Muscle layer of duodenum (tissue), 2 donors: ENCODE data around the gene HECTD3.
A peak's percentile ranks its signal among the peaks of the same experiment; 100 is the strongest.
"Not testable (repeated sequence)": the region's sequence is repeated elsewhere in the genome, so short reads cannot be mapped to it uniquely, and the experiment has no call there.

Source experiments
- H3K27ac ChIP-seq: one replicate; pipeline ENCODE4 v1.7.0; 2013; ENCODE audit warnings: mild to moderate bottlenecking, low read length
- H3K27me3 ChIP-seq: one replicate; pipeline ENCODE4 v1.7.0; 2013; ENCODE audit warnings: low read depth, mild to moderate bottlenecking, control low read depth, low read length
- H3K36me3 ChIP-seq, 2 donors: one replicate each; pipeline ENCODE4 v1.7.0; 2013; ENCODE audit warnings: low read length in 2 of 2, control low read depth in 1 of 2, mild to moderate bottlenecking in 1 of 2; ENCODE audit not compliant: insufficient read depth in 2 of 2, control insufficient read depth in 1 of 2
- H3K4me1 ChIP-seq, 2 donors: one replicate each; pipeline ENCODE4 v1.7.0; 2013; ENCODE audit warnings: low read length in 2 of 2, mild to moderate bottlenecking in 2 of 2, control low read depth in 1 of 2, moderate library complexity in 1 of 2; ENCODE audit not compliant: insufficient read depth in 2 of 2, control insufficient read depth in 1 of 2
- H3K4me3 ChIP-seq, 2 donors: one replicate each; pipeline ENCODE4 v1.7.0; 2013; ENCODE audit warnings: low read length in 2 of 2, low read depth in 1 of 2, mild to moderate bottlenecking in 1 of 2
- H3K9me3 ChIP-seq, 2 donors: one replicate each; pipeline ENCODE4 v1.7.0; 2013; ENCODE audit warnings: low read length in 2 of 2, control low read depth in 1 of 2, mild to moderate bottlenecking in 1 of 2; ENCODE audit not compliant: control insufficient read depth in 1 of 2
- donor health status: healthy.

Gene HECTD3

DNA sequence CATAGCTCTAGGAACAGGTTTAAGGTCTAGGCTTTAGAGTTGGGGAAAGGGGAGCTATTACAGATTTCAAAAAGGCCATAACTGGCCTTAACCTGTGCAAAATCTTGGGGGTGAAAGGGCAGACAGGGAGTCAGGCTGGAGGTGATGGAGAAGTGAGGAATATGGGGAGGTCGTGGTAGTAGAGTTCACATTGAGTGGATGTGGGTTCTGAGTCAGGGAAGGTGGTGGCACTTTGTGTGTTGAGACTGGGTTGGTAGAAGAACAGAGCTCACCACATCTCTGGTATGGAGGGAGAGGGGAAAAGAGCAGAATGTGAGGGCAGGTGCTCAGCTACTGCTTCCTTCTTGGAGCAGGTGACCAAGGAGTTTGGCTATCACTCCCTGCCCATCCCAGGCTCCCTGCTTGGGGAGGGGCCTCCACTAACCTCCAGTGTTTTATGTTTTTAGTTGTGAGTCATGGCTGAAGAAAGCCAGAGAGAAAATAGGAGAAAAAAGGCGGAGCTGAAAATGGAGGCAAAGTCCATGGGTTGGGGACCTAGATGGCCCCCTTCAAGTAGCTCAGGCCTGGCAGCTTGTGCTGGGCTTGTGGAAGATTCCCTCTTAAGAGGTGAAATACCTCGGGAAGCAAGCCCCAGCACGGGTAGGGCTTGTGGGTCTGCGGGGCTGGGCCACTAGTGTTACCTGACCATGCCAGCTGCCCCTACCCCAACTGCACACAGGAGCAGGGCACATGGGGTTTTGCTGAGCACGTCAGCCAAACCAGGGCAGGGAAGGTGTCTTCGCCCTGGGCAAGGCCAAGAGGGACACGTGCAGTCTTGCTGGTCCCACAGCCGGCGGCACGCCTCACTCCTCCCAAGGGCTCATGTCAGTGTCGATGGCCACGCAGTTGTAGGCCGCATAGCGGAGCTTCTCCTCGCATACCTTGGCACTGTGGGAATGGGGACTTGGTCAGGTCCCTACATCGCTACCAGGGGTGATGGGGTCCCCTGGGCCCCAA lies 8.2 kb downstream of the HECTD3 start:
- no peaks in the 10 kb centered on the region for H3K9me3 ChIP-seq
- H3K4me3 ChIP-seq, result no peak overlapping the region
- H3K27ac ChIP-seq, result no peak overlapping the region
- H3K36me3 ChIP-seq, result peaks cover 54 to 61% of the 10 kb centered on the region in 2 donors
- H3K27me3 ChIP-seq, result no peaks in the 10 kb centered on the region
- H3K4me1 ChIP-seq, result no peaks in the 10 kb centered on the region

DNA sequence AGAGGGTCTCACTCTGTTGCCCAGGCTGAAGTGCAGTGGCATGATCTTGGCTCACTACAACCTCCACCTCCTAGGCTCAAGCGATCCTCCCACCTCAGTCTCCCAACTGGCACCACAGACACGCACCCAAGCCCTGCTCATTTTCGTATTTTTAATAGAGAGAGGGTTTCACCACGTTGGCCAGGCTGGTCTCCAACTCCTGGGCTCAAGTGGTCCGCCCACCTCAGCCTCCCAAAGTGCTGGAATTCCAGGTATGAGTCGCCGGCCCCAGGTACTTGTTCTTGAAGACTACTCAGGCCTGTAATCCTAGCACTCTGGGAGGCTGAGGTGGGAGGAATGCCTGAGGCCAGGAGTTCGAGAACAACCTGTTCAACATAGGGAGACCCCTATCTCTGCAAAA lies 9.5 kb downstream of the HECTD3 start:
- H3K27me3 ChIP-seq, H3K27ac ChIP-seq, H3K4me3 ChIP-seq, H3K4me1 ChIP-seq, H3K9me3 ChIP-seq: not testable (repeated sequence)
- peaks cover 40 to 47% of the 10 kb centered on the region in 2 donors for H3K36me3 ChIP-seq

DNA sequence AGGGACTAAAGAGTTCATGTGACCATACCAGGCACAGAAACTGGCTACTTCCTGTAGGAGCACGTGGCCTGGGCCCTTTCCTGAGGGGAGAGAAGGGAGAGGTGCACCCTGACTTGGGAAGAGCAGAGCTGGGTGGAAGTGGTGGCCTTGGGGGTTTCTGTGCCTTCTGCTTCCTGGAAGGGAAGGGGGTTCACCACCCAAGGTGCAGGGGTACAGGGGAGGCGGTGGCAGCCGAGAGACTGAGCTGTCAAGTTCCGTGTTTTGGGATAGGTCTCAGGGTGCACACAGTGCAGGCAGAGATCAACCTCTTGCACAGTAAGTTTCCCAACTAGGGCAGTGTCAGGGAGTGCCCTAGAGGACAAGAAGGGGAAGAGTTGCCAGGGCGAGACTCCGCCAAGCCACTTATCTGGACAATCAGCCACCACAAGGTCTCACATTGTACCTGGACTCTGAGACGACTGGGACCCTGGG lies 10.1 kb downstream of the HECTD3 start:
- no peaks in the 10 kb centered on the region for H3K27me3 ChIP-seq
- no peak overlapping the region for H3K27ac ChIP-seq
- no peak overlapping the region for H3K4me3 ChIP-seq
- H3K36me3 ChIP-seq, result peaks cover 38 to 43% of the 10 kb centered on the region in 2 donors
- no peaks in the 10 kb centered on the region for H3K9me3 ChIP-seq
- no peaks in the 10 kb centered on the region for H3K4me1 ChIP-seq

DNA sequence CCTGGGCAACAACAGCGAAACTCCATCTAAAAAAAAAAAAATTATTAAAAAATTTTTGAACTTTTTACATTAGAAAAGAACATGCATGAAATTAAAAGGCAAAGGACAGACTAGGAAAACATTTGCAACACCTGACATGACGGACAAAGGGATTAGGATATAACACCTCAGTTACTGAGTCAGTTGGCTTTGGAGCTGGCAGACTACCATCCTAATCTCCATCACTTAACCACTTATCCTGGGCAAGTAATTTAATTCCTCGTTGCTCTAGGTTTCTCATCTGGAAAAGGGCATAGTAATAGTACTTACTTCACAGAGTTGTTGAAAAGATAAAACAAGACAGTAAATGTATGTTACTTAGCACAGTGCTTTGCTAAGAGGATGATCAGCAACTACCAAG lies 11.9 kb downstream of the HECTD3 start:
- Histone ChIP-seq H3K36me3 (peaks cover 20 to 25% of the 10 kb centered on the region in 2 donors), H3K27me3 (no peaks in the 10 kb centered on the region), H3K4me3 (no peak overlapping the region), H3K4me1 (no peaks in the 10 kb centered on the region), H3K9me3 (no peaks in the 10 kb centered on the region), H3K27ac (no peak overlapping the region)

DNA sequence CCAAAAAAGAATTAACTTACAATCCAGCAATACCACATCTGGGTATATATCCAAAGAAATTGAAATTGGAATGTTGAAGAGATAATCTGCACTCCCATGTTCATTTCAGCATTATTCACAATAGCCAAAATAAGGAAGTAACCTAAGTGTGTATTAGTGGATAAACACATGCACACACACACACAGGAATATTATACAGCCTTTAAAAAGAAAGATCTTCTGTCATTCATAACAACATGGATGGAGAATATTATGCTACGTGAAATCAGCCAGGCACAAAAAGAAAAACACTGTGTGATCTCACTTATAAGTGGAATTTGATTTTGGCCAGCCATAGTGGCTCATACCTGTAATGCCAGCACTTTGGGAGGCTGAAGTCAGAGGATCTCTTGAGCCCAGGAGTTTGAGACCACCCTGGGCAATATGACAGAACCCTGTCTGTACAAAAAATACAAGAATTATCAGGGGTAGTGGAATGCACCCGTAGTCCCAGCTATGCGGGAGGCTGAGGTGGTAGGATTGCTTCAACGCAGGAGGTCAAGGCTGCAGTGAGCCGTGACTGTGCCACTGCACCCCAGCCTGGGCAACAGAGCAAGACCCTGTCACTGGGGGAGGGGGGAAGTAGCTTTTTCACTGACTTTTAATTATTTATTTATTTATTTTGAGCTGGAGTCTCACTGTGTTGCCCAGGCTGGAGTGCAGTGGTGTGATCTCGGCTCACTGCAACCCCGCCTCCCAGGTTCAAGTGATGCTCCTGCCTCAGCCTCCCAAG lies 15.5 kb downstream of the HECTD3 start:
- no peaks in the 10 kb centered on the region for H3K4me1 ChIP-seq
- H3K27ac ChIP-seq, result no peak overlapping the region
- H3K4me3 ChIP-seq, result no peak overlapping the region
- H3K36me3 ChIP-seq, result no peaks in the 10 kb centered on the region
- H3K9me3 ChIP-seq, result no peaks in the 10 kb centered on the region
- no peaks in the 10 kb centered on the region for H3K27me3 ChIP-seq

DNA sequence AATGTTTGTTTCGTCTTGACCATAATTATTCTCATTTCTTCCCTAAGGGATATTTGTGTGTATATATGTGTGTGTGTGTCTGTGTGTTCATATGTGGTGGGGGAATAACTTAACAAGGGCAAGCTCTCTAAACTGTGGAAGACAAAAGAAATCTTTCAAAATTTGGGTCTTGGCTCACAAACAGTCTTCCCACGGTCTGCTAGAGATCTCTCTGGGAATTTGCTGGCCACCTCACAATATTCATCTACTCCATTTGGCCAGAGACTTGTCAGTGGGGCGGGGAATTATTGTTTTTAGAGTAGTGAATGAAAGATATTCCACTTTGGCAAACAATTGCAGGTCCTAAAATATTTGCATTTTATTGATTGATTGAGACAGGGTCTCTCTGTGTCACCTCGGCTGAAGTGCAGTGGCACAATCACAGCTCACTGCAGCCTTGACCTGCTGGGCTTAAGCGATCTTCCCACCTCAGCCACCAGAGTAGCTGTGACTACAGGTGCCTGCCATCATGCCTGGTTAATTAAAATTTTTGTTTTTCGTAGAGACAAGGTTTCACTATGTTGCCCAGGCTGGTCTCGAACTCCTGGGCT lies 16.7 kb downstream of the HECTD3 start:
- Histone ChIP-seq H3K27me3 (no peaks in the 10 kb centered on the region), H3K9me3 (no peaks in the 10 kb centered on the region), H3K4me1 (no peaks in the 10 kb centered on the region), H3K27ac (no peak overlapping the region), H3K36me3 (no peaks in the 10 kb centered on the region), H3K4me3 (no peak overlapping the region)

DNA sequence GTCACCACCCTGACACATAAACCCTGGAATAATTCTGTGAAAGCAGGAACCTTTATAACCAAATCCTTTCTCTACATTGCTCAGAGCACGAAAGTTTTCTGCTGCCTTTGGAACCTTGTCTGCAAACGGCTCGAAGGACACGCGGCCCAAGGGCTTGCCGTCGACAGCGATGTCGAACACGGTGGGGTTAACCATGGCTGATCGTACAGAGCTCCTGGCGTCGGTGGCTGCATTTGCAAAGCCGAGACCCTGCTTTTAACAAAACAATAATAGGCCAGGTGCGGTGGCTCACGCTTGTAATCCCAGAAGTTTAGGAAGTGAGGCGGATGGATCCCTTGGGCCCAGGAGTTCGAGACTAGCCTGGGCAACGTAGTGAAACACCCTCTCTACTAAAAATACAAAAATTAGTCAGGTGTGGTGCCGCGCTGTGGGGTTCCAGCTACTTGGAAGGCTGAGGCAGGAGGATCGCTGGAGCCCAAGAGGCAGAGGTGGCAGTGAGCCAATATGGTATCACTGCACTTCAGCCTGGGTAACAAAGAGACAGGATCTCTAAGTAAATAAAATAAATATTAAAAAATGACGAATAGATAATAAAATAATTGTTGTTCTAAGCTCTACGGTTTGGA lies 22.5 kb downstream of the HECTD3 start:
- Histone ChIP-seq H3K4me1 (peaks cover 7 to 12% of the 10 kb centered on the region in 2 donors), H3K9me3 (no peaks in the 10 kb centered on the region), H3K27ac (no peak overlapping the region), H3K27me3 (no peaks in the 10 kb centered on the region), H3K4me3 (no peak overlapping the region), H3K36me3 (no peaks in the 10 kb centered on the region)

DNA sequence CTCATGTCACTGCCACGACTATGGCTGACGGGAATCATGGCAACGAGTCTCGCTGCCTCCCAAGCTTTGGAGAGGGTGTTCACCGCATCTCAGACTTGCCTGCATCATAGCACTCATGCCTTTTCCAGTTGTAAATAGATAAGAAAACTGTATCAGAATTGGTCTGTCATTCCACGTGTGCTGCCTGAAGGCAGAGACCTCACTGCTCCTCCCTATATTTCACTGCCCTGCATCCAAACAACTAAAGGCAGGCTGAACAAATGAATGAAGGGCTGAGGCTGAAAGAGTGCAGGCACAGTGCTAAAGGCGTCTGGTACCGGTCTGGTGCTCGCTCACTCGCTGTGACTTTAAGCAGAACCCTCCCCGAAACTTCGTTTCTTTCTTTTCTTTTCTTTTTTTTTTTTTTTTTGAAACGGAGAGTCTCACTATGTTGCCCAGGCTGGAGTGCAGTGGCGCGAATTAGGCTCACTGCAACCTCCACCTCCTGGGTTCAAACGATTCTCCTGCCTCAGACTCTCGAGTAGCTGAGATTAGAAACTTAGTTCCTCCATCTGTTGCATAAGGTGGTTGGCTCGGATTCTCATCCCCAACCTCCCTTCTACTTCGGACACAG lies 25.3 kb downstream of the HECTD3 start:
- peaks cover 0 to 1% of the 10 kb centered on the region in 2 donors for H3K36me3 ChIP-seq
- H3K27ac ChIP-seq, result no peak overlapping the region
- peak overlapping the region; percentile 87 for H3K4me3 ChIP-seq
- H3K4me1 ChIP-seq, result peaks cover 7 to 12% of the 10 kb centered on the region in 2 donors
- H3K27me3 ChIP-seq, result no peaks in the 10 kb centered on the region
- H3K9me3 ChIP-seq, result no peaks in the 10 kb centered on the region

DNA sequence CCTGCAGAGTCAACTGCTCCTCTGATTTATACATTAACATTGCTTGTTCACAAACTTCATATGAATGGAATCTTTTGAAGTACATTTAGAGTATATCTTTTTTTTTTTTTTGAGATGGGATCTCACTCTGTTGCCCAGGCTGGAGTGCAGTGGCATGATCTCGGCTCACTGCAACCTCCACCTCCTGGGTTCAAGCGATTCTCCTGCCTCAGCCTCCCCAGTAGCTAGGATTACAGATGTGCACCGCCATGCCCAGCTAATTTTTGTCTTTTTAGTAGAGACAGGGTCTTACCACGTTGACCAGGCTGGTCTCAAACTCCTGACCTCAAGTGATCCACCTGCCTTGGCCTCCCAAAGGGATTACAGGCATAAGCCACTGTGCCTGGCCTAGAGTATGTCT lies 33.8 kb downstream of the HECTD3 start:
- H3K36me3 ChIP-seq, result peaks cover 5 to 49% of the 10 kb centered on the region in 2 donors
- not testable (repeated sequence) for H3K27ac ChIP-seq, H3K9me3 ChIP-seq, H3K4me3 ChIP-seq, H3K27me3 ChIP-seq, H3K4me1 ChIP-seq

DNA sequence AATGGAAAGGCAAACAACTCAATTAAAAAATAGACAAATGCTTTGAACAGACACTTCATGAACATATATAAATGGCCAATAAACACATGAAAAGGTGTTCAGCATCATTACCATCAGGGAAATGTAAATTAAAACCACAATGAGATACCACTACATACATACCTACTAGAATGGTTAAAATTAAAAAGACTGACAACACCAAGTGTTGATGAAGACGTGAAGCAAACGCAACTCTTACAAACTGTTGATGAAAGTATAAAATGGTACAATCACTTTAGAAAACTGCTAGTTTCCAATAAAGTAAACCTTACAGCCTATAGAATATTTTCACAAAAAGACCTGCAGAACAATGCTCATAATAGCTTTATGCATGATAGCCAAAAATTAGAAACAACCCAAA lies 34.9 kb downstream of the HECTD3 start:
- H3K27me3 ChIP-seq, result no peaks in the 10 kb centered on the region
- H3K4me3 ChIP-seq, result no peak overlapping the region
- H3K4me1 ChIP-seq, result no peaks in the 10 kb centered on the region
- H3K9me3 ChIP-seq, result no peaks in the 10 kb centered on the region
- no peak overlapping the region for H3K27ac ChIP-seq
- H3K36me3 ChIP-seq, result peaks cover 5 to 49% of the 10 kb centered on the region in 2 donors
